Activated naive CD8-positive, alpha-beta T cell treated with anti-CD3 and anti-CD28 coated beads, Interleukin-2, amount 10 ng/mL, durations not matched to agents 7 days and 5 days (primary cell): ENCODE measurements around the gene FFAR3. TPM values are rescaled to one million over a fixed set of nuclear protein-coding genes. Genes with fewer than 3 reads are reported as not detected.
"Not testable (repeated sequence)": the region's sequence is repeated elsewhere in the genome, so short reads cannot be mapped to it uniquely, and the experiment has no call there.

Experiments used
- ATAC-seq: fragments of 150-1000 bp; cut with Tn5 transposase; one replicate; pipeline ENCODE4 v1.10.0; 2021; ENCODE audit warnings: low read depth, moderate library complexity
- POLR2A ChIA-PET: fragments of 350-600 bp; sonication (Branson Sonifier 250); formaldehyde crosslinking; loops from one replicate; lab custom pipeline; 2021; ENCODE audit warnings: antibody characterized with exemption; lab: Charles Lee
- DNase-seq: peaks from one replicate; pipeline ENCODE4 v3.0.0; 2021
- H3K27ac Mint-ChIP-seq: one replicate; pipeline ENCODE4 v1.8.0; 2022; ENCODE audit warnings: mild to moderate bottlenecking, mixed read lengths
- H3K27me3 Mint-ChIP-seq: one replicate; pipeline ENCODE4 v1.8.0; 2022; ENCODE audit warnings: mild to moderate bottlenecking, moderate library complexity, mixed read lengths
- H3K36me3 Mint-ChIP-seq: one replicate; pipeline ENCODE4 v1.8.0; 2021; ENCODE audit warnings: mild to moderate bottlenecking, mixed read lengths
- H3K4me1 Mint-ChIP-seq: one replicate; pipeline ENCODE4 v1.8.0; 2021; ENCODE audit warnings: mixed read lengths
- H3K4me3 Mint-ChIP-seq: one replicate; pipeline ENCODE4 v1.8.0; 2022; ENCODE audit warnings: mild to moderate bottlenecking, moderate library complexity, mixed read lengths
- H3K9me3 Mint-ChIP-seq: one replicate; pipeline ENCODE4 v1.8.0; 2021; ENCODE audit warnings: mixed read lengths
- total RNA-seq, 2 experiments: library from RNA; stranded (reverse); gene quantifications; one replicate each; pipeline ENCODE4 v1.2.3, GENCODE V29; 2021

The FFAR3 gene
- total RNA-seq, 2 experiments from 2014 or later, result not detected

GRCh38 chr19:35362261-35363000 lies 4.2 kb downstream of the FFAR3 start:
- Mint-ChIP-seq H3K36me3 (no peaks in the 10 kb centered on the region), H3K4me3 (no peak overlapping the region), H3K4me1 (peaks cover 9% of the 10 kb centered on the region), H3K9me3 (no peaks in the 10 kb centered on the region), H3K27me3 (peaks cover 12% of the 10 kb centered on the region), H3K27ac (no peak overlapping the region)
- DNase-seq (no peak), ATAC-seq (no peak)
- POLR2A ChIA-PET, result no interaction called here

DNA sequence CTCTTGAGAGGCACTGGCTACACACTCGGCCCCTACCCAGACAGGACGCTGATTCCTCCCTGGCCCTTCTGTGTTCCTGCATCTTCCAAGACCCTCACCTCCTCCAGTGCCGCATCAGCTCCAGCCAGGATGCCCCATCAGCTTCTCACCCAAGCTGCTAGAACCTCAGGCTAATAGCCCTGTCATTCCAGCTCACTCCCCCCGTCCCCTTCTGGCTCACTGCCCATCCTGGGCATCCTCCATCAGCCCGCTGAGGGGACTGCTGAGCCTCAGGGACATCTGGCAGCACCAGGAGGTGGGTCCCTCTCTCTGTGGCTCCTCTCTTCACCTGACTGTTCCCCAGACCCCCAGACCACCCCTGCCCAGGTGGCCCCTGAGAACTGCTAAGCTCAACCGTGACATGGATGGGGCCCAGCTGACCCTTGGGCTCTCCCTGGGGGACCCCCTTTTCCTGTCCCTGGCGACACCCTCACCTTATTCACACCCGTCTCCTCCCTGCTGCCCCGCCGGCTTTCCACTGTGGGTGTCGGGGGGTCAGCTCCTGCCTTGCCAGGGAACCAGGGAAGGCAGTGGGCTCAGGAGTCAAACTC lies 4.8 kb downstream of the FFAR3 start:
- DNase-seq, result no peak
- Mint-ChIP-seq H3K4me1 (peaks cover 3% of the 10 kb centered on the region), H3K27ac (no peak overlapping the region), H3K27me3 (peaks cover 19% of the 10 kb centered on the region), H3K9me3 (no peaks in the 10 kb centered on the region), H3K4me3 (no peak overlapping the region), H3K36me3 (no peaks in the 10 kb centered on the region)
- POLR2A ChIA-PET, result no interaction called here
- ATAC-seq, result no peak

DNA sequence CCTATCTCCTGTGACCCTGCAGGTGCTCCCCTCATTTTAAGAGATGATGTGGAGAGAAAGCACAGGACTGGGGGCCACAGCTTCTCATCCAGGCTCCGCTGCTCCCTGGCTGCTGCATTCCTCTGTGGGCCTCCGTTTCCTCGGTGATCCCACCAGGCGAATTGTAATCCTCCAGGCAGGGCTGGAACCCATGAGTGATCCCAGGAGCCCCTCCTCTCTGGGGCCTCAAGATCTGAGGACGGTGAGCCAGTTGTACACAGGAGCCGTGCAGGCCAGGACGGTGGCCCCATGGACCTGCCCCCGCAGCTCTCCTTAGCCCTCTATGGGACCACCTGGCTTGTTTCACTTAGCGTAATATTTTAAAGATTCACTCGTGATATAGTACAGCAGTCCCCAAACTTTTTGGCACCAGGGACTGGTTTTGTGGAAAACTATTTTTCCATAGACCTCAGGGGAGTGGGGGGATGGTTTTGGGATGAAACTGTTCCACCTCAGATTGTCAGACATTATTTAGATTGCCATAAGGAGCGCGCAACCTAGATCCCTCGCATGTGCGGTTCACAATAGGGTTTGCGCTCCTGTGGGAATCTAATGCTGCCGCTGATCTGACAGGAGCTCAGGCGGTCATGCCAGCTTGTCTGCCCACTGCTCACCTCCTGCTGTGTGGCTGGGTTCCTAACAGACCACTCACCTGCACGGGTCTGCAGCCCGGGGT lies 5.6 kb downstream of the FFAR3 start:
- Mint-ChIP-seq H3K36me3 (no peaks in the 10 kb centered on the region), H3K9me3 (no peaks in the 10 kb centered on the region), H3K27me3 (peaks cover 27% of the 10 kb centered on the region), H3K27ac (no peak overlapping the region), H3K4me3 (no peak overlapping the region), H3K4me1 (no peaks in the 10 kb centered on the region)
- DNase-seq (no peak), ATAC-seq (no peak)
- POLR2A ChIA-PET, result no interaction called here

DNA sequence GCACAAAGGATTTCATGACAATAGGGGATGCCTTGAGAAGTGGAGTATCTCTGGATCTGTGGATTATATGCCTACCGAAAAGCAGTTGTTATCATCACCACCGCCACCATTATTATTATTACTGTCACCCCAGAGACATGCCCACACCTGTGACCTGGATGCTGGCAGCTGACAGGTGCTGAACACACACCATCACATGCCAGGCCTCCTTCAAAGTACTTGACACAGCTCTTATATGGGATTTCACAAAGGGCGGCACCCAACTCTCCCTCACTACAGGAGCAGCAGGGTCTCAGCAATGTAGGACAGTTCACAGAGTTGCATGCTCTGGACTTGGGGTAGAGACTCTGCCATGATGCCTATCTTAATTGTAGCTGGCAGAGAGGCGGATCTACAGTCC lies 7.0 kb downstream of the FFAR3 start:
- DNase-seq (no peak), ATAC-seq (no peak)
- H3K4me1 Mint-ChIP-seq, result no peaks in the 10 kb centered on the region
- no peaks in the 10 kb centered on the region for H3K36me3 Mint-ChIP-seq
- no peak overlapping the region for H3K4me3 Mint-ChIP-seq
- no peak overlapping the region for H3K27ac Mint-ChIP-seq
- H3K9me3 Mint-ChIP-seq, result no peaks in the 10 kb centered on the region
- peaks cover 29% of the 10 kb centered on the region for H3K27me3 Mint-ChIP-seq
- POLR2A ChIA-PET, result no interaction called here

DNA sequence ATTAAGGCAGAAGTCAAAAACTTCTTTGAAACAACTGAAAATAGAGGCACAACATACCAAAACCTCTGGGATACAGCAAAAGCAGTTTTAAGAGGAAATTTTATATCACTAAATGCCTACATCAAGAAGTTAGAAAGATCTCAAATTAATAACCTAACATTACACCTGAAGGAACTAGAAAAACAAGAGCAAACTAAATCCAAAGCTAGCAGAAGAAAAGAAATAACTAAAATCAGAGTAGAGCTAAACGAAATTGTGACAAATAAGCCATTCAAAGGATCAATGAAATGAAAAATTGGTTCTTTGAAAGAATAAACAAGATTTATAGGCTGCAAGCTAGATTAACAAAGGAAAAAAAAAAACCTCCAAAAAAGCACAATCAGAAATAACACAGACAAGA lies 10.1 kb downstream of the FFAR3 start:
- H3K36me3 Mint-ChIP-seq, result no peaks in the 10 kb centered on the region
- POLR2A ChIA-PET, result no interaction called here

DNA sequence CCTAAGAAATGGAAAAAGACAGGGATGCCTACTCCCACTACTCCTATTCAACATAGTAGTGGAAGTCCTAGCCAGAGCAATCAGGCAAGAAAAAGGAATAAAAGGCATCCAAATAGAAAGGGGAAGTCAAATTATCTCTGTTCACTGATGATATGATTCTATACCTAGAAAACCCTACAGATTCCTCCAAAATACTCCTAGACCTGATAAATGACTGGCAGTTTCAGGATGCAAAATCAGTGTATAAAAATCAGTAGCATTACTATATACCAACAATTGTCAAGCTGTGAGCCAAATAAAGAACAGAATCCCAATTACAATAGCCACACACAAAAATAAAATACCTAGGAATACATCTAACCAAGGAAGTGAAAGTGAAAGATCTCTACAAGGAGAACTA lies 11.3 kb downstream of the FFAR3 start:
- no peak for ATAC-seq
- H3K9me3 Mint-ChIP-seq, result no peaks in the 10 kb centered on the region

More for the DNA sequence above, 10.1 kb downstream of the FFAR3 start:
- DNase-seq (no peak), ATAC-seq (no peak)
- H3K9me3 Mint-ChIP-seq, result no peaks in the 10 kb centered on the region
- no peaks in the 10 kb centered on the region for H3K4me1 Mint-ChIP-seq
- H3K4me3 Mint-ChIP-seq, result no peak overlapping the region
- peaks cover 24% of the 10 kb centered on the region for H3K27me3 Mint-ChIP-seq
- no peak overlapping the region for H3K27ac Mint-ChIP-seq

GRCh38 chr19:35370722-35371121 lies 12.5 kb downstream of the FFAR3 start, which contains the start of gene GPR42:
TSS of gene GPR42 (plus strand) at chr19:35371068. CDS start at chr19:35371360, 292 bp downstream.
- peaks cover 2% of the 10 kb centered on the region for H3K4me1 Mint-ChIP-seq
- POLR2A ChIA-PET, result no interaction called here
- no peak within 1 kb of the TSS for H3K4me3 Mint-ChIP-seq
- H3K36me3 Mint-ChIP-seq, result no peaks in the 10 kb centered on the region
- DNase-seq (no peak), ATAC-seq (no peak)
- no peak within 1 kb of the TSS for H3K27ac Mint-ChIP-seq
- H3K27me3 Mint-ChIP-seq, result peaks cover 30% of the 10 kb centered on the region
- no peaks in the 10 kb centered on the region for H3K9me3 Mint-ChIP-seq

More for the DNA sequence above, 11.3 kb downstream of the FFAR3 start:
- no peaks in the 10 kb centered on the region for H3K4me1 Mint-ChIP-seq
- H3K4me3 Mint-ChIP-seq, result no peak overlapping the region
- H3K36me3 Mint-ChIP-seq, result no peaks in the 10 kb centered on the region
- H3K27me3 Mint-ChIP-seq, result peaks cover 26% of the 10 kb centered on the region
- no peak overlapping the region for H3K27ac Mint-ChIP-seq
- no peak for DNase-seq
- POLR2A ChIA-PET, result no interaction called here

- ATAC-seq (no peak), DNase-seq (no peak)
- Mint-ChIP-seq H3K4me1 (peaks cover 2% of the 10 kb centered on the region), H3K9me3 (no peaks in the 10 kb centered on the region), H3K27ac (no peak overlapping the region), H3K36me3 (no peaks in the 10 kb centered on the region), H3K27me3 (peaks cover 17% of the 10 kb centered on the region), H3K4me3 (no peak overlapping the region)
- POLR2A ChIA-PET, result no interaction called here
Measured at GRCh38 chr19:35373492-35373891, 15.2 kb downstream of the FFAR3 start.

DNA sequence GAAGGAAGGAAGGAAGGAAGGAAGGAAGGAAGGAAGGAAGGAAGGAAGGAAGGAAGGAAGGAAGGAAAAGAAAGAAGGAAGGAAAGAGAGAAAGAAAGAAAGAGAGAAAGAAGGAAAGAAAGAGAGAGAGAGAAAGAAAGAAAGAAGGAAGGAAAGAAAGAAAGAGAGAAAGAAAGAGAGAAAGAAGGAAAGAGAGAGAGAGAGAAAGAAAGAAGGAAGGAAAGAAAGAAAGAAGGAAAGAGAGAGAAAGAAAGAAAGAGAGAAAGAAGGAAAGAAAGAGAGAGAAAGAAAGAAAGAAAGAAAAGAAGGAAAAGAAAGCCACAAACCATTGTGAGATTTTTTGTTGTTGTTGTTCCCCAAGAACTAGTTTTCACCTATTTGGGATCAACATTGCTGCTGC lies 15.8 kb downstream of the FFAR3 start:
- H3K9me3 Mint-ChIP-seq, H3K4me1 Mint-ChIP-seq, H3K36me3 Mint-ChIP-seq, ATAC-seq, POLR2A ChIA-PET, H3K4me3 Mint-ChIP-seq, DNase-seq, H3K27ac Mint-ChIP-seq: not testable (repeated sequence)
- peaks cover 18% of the 10 kb centered on the region for H3K27me3 Mint-ChIP-seq

DNA sequence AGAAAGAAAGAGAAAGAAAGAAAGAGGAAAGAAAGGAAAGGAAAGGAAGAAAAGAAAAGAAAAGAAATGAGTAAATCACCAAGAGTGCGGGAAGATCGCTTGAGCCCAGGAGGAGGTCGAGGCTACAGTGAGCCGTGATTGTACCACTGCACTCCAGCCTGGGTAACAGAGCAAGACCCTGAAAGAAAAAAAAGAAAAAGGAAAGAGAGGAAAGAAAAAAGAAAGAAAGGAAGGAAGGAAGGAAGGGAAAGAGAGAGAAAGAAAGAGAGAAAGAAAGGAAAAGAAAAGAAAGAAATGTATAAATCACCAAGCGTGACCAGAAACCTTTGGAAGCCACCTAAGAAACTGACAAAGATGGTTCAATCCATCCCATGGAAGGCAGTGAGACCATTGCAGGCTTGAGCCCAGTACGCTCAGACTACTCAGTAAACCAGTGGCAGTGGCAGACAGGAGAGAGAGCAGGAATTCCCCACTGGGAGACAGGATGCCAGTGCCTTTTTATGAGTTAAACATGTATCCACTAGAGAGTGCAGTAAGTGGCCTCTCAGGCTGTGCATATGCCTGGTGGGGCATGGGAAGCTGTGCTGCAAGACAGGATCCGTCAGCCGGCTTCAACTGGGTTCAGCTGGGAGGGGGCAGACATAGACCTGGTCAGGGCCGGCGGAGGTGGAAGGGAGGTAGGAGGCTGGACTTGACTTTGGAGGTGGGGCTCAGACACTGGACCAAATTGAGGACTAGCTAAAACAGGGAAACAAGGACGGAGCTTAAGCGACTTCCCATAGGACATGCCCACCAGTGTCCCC lies 17.4 kb downstream of the FFAR3 start:
- ATAC-seq (no peak), DNase-seq (no peak)
- Mint-ChIP-seq H3K4me1 (peaks cover 2% of the 10 kb centered on the region), H3K36me3 (no peaks in the 10 kb centered on the region), H3K9me3 (no peaks in the 10 kb centered on the region), H3K27ac (no peak overlapping the region), H3K4me3 (no peak overlapping the region), H3K27me3 (peaks cover 21% of the 10 kb centered on the region)
- POLR2A ChIA-PET, result no interaction called here

DNA sequence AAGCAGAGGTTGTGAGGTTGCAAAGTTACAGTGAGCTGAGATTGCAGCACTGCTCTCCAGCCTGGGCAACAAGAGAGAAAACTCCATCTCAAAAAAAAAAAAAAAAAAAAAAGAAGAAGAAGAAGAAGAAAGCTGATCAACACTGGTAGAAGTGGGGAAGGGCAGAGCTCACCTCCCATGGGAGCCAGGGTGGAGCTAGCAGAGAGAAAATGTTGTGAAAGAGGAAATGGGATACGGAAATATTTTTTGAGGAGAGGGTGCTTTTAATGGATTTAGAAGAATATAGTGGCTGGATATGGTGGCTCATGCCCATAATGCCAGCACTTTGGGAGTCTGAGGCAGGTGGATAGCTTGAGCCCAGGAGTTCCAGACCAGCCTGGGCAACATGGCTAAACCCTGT lies 19.4 kb downstream of the FFAR3 start:
- POLR2A ChIA-PET, result no interaction called here
- Mint-ChIP-seq H3K4me3 (no peak overlapping the region), H3K27me3 (peaks cover 30% of the 10 kb centered on the region), H3K9me3 (no peaks in the 10 kb centered on the region), H3K4me1 (peaks cover 2% of the 10 kb centered on the region), H3K36me3 (no peaks in the 10 kb centered on the region), H3K27ac (no peak overlapping the region)
- ATAC-seq (no peak), DNase-seq (no peak)

DNA sequence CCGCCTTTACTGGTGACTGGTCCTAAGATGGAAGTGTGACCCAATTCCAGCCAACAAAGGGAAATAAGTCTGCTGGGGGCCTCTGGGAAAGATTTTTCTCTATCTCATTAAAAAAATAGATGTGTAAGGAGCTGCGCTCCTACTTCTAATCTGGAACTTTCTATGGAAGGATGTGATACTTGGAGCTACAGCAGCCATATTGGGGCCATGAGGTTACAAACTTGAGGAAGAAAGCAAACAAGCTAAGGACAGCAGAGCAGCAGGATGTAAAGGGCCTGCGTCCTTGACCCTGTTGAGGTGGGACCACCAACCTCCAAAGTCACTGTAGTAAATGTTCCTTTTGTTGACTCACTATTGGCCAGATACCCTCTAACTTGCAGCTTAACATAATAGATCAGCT lies 20.1 kb downstream of the FFAR3 start:
- H3K4me3 Mint-ChIP-seq, result no peak overlapping the region
- peaks cover 1% of the 10 kb centered on the region for H3K9me3 Mint-ChIP-seq
- peaks cover 34% of the 10 kb centered on the region for H3K27me3 Mint-ChIP-seq
- POLR2A ChIA-PET, result no interaction called here
- DNase-seq (no peak), ATAC-seq (no peak)
- peaks cover 2% of the 10 kb centered on the region for H3K4me1 Mint-ChIP-seq
- no peak overlapping the region for H3K27ac Mint-ChIP-seq
- H3K36me3 Mint-ChIP-seq, result no peaks in the 10 kb centered on the region

DNA sequence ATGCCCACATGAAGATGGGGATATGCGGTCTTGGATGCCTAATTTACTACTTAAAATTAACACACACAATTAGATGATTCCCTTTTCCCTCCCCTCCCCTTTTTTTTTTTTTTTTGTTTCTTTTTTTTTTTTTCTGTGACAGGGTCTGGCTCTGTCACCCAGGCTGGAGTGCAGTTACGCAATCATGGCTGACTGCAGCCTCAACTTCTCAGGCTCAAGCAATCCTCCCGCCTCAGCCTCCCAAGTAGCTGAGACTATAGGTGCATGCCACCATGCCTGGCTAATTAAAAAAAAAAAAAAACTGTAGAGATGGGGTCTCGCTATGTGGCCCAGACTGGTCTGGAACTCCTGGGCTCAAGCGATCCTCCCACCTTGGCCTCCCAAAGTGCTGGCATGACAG lies 21.3 kb downstream of the FFAR3 start:
- H3K36me3 Mint-ChIP-seq, H3K4me1 Mint-ChIP-seq, POLR2A ChIA-PET, H3K9me3 Mint-ChIP-seq, ATAC-seq, DNase-seq, H3K27ac Mint-ChIP-seq, H3K4me3 Mint-ChIP-seq: not testable (repeated sequence)
- H3K27me3 Mint-ChIP-seq, result peaks cover 36% of the 10 kb centered on the region
